Lung microvascular endothelial cell (primary cell): Measurements from ENCODE around the gene ACADVL. TPM values are rescaled to one million over a fixed set of nuclear protein-coding genes. Genes with fewer than 3 reads are reported as not detected.
A peak's percentile ranks its signal among the peaks of the same experiment; 100 is the strongest.
"Not testable (repeated sequence)": the region's sequence is repeated elsewhere in the genome, so short reads cannot be mapped to it uniquely, and the experiment has no call there.

Source experiments
- DNase-seq, 2 donors: peaks; one replicate each; pipeline versions ENCODE4 v3.0.0 to v3.0.0-alpha.2; 2010; ENCODE audit warnings: low read depth in 2 of 2
- total RNA-seq: library from RNA; depleted of rRNA; stranded (reverse); fragments of >200 nt; gene quantifications from 2 replicates; pipeline ENCODE4 v1.2.1, GENCODE V29; 2014

Gene ACADVL
- total RNA-seq = 205 and 242 TPM in 2 replicates

DNA sequence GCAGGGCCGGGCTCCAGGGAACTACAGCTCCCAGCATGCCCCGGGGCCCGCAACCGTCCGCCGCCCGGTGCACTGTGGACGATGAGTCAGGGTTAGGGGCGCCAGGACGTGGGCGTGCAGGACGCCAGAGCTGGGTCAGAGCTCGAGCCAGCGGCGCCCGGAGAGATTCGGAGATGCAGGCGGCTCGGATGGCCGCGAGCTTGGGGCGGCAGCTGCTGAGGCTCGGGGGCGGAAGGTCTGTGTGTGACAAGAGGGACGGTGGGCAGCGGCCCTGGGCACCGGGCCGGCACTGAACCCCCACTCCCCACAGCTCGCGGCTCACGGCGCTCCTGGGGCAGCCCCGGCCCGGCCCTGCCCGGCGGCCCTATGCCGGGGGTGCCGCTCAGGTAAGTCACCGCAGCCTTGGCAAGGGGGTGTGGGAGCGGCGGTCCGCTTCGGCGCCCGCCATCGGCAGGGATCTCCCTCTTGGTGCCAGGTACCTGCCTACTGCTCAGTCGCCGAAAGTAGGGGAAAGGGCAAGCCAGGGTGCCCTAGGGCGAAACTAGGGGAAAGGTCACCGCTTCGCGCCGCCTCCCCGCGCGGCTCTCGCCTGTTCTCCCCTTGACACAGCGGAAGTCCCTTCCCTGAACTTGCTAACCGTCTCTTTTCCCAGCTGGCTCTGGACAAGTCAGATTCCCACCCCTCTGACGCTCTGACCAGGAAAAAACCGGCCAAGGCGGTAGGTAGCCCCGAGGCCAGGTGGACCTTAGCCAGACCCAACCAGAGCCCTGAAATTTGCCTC is at the start of gene ACADVL, which contains the start of gene DLG4:
TSS of gene ACADVL (plus strand) at position 127 of the 781 bp plus-strand sequence. CDS start at position 174, 47 bp downstream.
TSS of gene DLG4 (minus strand) at position 25 of the 781 bp plus-strand sequence.
- peak; percentile 83 to 89 for DNase-seq

DNA sequence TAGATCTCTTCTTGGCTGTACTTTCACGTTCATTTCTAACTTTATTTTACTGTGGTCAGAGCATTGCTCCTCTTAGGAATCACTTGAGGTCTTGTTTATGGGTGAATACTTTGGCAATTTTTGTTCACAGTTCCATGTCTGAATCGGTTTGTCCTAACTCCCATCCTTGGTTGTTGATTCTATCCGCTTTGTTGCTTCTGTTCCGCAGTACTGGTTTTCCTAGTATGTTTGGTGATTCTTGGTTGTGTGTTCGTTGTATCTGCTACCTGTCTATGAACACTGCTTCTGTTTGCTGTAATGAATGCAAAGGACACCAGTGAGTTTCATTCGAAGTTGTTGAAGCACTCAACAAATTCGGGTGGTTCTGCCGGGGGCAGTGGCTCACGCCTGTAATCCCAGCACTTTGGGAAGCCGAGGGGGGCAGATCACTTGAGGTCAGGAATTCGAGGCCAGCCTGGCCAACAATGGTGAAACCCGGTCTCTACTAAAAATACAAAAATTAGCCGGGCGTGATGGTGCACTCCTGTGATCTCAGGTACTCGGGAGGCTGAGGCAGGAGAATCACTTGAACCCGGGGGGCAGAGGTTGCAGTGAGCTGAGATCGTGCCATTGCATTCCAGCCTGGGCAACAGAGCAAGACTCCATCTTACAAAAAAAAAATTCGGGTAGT is 47.1 kb upstream of the ACADVL start:
- not testable (repeated sequence) for DNase-seq

DNA sequence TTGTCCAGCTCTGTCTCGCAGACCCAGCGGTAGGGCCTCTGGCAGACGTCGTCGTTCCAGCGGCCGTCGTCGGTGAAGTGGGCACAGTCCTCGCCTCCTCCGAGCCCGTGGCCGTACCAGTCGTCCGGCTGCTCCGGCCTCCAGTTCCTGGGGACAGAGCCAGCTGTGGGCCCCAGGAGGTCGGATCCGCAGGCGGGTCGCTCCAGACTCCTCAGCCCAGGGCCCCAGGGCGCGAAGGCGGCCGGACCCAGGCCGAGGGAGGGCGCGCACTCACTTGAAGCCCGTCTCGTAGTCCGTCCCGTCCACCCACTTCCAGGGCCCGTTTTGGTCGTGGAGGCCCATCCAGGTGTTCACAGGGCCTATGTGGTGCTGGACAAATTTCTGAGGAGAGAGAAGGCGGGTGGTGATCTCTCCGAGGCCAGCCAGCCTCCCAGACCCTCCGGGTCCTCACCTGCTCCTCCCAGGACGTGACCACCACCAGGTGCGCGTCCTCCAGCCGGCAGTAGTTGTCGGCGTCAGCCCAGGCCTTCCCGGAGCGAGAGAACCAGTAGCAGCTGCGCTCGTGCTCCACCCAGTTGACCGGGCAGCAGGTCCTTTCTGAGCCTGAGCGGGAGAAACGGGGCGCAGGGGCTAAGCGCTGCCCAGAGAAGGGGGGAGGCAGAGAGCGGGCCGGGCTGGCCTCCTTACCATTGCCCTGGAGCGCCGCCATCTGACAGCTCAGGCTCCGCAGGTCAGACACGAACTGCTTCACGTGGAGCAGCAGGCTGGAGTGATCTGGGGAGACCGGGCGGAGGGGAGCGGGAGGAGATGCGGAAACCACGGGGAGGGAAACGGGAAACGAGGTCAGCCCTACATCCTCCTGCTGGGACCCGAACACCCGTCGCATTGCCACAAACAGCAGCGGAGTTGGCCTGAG is 45.8 kb upstream of the ACADVL start:
- DNase-seq = peak; percentile 82 to 84

DNA sequence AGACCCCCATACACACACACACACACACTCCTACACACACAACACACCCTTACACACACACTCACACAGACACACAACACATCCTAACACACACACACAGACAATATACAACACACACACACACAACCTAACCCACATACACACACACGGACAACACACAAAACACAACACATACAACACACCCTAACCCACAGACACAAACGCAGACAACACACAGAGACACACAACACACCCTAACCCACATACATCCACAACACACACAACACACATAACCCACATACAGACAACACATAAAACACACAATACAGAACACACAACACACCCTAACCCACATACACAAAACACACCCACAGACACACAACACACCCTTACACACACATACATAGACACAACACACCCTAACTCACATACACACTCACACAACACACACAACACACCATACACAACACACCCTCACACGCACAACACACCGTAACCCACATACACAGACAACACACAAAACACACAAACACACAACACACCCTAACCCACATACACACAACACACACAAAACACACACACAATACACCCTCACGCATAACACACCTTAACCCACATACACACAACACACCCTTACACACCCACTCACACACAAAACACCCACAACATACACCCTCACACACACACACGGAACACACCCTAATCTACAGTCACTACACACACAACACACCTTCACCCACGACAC is 45.0 kb upstream of the ACADVL start:
- no peak for DNase-seq

DNA sequence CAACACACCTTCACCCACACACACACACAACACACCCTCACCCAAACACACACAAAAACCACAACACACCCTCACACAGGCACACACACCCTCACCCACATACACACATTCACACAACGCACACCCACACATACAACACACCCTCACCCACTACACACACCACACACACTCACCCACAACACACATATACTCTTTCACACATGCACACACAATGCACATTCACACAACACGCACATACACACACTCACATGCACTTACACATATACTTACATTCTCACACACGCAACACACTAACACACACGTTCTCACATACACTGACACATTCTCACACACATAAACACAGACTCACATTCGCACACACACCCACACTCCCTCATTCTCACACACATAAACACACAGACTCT is 44.4 kb upstream of the ACADVL start:
- DNase-seq = no peak

DNA sequence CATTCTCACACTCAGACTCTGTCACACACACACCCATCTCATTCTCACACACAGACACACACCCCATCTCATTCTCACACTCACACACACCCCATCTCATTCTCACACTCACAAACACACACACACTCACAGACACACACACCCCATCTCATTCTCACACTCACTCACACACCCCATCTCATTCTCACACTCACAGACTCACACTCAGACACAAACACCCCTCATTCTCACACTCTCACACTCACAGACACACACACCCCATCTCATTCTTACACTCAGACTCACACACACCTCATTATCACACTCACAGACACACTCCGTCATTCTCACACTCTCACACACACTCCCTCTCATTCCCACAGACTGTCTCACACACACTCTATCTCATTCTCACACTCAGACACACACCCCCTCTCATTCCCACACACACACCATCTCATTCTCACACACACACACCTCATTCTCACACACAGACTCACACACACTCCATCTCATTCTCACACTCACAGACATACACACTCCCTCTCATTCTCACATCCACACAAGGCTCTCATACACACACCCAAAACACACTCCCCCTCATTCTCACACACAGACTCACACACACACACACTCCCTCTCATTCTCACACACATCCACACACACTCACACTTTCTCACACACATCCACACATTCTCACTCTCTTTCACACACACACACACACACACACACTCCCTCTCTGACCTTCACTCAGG is 43.5 kb upstream of the ACADVL start:
- no peak for DNase-seq

DNA sequence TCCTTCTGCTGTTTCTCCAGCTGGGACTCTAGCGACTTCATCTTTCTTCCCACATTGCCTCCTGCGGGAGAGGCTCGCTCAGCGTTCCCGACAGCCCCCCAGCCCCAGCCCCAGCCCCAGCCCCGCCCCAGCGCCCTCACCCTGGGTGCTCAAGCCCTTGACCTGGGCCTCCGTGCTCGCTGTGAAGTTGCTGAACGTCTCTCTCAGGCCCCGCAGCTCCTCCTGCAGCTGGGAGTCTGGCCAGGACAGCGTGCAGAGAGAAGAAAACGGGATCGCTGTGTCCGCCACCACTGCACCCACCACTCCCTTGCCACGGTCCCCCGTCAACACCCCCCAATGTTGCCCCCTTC is 42.9 kb upstream of the ACADVL start:
- no peak for DNase-seq

DNA sequence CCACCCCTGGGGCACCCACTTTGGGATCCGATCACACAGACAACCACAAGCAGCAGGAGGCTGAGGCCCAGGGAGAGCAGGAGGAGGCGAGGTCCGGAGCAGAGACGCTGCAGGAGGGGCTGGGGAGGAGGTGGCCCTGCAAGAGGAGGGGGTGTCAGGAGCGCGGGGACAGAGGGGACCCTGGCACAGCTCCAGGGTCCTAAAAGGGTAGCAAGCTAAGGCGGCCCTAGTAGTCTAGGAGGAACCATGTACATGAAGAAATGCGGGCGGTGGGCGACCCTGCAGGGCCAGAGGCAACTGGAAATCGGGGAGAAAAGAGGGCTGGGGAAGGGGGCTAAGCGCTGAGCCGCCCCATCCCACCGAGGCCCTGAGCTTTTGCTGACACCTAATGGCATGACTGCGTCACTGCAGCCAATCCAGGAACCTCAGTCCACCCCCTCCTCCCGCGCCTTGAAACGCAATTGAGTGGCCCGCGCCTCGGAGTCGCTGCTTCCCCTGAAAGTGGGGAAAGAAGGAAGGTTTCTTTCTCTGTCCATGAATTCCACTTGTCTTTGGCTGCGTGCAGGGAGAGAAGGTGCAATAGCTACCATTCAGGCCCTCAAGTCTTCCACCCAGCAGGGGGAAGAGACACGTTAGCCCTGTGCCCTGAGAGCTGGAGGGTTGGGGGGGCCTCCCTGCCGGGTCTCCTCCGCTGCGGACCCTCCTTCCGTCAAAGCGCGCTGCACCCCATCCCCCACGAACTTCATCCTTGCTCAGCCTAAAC is 42.4 kb upstream of the ACADVL start:
- DNase-seq = peak; percentile 65 to 77

DNA sequence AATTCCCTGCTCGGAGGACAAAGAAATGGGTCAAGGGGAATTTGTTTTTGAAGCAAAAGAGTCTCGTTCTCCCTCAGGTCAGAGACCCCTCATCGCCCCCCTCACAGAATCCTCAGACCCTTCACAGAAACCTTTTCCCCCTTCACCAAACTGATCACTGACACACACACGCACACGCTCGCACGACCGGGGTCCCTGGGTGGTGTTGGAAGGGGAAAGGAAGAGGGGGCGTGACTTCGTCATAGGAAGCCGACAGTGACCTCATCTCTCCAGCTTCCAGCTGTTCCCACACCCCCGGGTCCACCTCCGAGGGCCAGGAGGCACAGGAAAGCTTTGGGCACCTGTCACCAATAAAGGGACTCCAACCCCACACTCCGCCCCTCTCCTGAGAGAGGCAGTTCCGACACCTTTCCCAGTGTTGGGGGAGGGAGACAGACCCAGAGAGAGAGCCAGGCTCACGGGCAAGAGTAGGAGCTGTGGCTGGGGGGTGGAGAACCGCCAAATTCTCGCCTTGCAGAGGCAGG is 41.7 kb upstream of the ACADVL start:
- peak; percentile 48 to 74 for DNase-seq

DNA sequence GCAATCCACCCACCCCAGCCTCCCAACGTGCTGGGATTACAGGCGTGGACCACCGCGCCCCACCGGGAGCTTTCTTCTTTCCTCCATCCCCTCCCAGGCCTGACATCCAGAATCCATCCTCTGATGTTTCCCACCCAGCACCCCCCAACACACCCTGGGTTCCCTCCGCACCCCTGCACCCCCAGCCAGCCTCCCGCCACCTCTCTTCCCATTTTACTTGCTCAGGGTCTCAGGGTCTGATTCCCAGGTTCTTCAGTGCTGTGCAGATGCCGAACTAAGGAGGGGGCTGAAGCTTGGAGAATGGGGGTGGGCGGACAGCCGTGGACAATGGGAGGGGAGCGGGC is 40.8 kb upstream of the ACADVL start:
- no peak for DNase-seq

DNA sequence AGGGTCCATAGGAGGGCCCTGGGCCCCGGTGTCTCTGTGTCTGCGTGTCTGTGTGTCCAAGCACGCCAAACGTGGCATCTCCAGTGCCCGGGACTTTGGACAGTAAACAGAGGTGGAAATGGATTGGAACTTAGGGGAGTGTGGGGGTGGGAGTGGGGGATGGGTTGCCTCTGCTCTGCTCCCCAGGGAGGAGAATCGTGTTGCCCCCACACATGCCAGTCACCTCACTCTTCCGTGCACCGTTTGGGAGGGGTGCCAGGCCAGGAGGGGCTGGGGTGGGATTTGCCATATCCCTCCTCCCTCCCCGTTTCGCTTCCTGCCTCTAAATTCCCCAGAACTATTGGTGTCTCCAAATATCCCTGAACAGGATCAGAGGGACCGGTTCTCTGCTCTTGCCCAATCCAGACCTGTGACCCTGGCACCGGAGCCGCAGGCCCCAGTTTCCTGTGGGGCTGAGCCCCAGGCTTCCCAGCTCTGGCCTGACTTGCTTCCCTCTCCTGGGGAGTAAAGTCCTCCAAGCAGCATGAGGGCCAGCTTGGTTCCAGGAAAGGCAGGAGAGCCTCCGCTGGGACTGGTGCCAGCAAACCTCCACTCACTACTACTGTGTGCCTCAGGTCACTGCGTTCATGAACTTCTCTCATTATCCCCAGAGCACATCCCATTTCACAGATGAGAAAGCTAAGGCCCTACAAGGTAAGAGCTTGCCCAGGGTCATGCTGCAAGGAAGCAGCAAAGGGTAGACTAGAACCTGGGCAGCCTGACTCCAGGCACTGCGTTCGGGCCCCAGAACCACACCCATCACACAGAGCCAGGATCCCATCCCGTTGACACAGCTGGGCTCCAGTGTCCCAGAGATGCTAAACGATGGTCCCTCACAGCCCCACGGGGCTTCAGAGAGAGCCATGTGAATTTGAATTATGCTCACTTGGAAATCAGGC is 40.2 kb upstream of the ACADVL start, which contains the start of gene ASGR1:
TSS of gene ASGR1 (minus strand) at position 54 of the 938 bp plus-strand sequence. CDS start 807 bp downstream, outside the sequence.
- DNase-seq = no peak

DNA sequence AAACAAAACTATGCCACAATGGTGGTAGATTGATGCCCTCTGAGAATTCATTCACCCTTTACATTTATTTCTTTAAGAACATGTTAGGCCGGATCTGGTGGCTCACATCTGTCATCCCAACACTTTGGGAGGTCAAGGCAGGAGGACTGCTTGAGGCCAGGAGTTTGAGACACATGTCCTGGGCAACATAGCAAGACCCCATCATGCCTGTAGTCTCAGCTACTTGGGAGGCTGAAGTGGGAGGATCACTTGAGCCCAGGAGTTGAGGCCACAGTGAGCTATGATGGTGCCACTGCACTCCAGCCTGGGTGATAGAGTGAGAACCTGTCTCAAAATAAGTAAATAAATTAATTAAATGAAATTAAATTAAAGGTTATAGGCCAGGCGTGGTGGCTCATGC is 37.6 kb upstream of the ACADVL start:
- not testable (repeated sequence) for DNase-seq

DNA sequence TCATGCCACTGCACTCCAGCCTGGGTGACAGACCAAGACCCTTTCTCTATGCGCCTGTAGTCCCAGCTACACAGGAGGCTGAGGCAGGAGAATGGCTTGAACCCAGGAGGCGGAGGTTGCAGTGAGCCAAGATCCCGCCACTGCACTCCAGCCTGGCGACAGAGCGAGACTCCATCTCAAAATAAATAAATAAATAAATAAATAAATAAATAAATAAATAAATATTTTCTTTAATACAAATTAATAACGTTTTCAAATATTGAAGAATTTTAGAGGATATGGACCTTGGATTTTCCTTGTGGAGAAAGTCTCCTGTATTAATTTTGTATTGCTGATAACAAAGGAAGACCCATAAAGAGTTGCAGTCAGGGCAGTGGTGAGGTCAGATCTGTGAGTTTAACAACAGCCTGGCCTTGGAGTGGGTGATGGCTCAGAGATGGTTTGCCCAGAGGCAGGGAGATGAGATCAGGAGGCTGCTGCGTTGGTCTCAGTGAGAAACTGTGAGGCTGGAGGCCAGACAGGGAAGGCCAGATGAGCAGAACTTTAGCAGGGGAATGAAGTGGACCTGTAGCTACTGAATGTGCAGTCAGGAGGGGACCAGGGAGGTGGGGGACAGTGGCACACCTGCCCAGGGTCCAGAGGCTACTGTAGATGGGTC is 36.2 kb upstream of the ACADVL start:
- no peak for DNase-seq

DNA sequence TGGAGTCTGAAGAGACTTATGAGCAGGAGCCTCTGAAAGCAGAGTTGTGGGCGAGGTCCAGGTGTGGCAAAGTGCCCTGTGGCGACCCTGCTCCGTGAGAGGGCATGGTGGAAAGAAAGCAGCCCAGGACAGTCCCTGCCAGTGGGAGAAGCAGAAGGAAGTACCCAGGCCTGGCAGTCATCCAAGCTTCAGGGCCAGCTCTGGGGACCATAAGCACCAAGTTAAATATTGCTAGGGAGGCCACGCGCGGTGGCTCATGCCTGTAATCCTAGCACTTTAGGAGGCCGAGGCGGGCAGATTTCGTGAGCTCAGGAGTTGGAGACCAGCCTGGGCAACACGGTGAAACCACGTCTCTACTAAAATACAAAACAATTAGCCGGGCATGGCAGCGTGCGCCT is 35.6 kb upstream of the ACADVL start:
- DNase-seq = no peak

DNA sequence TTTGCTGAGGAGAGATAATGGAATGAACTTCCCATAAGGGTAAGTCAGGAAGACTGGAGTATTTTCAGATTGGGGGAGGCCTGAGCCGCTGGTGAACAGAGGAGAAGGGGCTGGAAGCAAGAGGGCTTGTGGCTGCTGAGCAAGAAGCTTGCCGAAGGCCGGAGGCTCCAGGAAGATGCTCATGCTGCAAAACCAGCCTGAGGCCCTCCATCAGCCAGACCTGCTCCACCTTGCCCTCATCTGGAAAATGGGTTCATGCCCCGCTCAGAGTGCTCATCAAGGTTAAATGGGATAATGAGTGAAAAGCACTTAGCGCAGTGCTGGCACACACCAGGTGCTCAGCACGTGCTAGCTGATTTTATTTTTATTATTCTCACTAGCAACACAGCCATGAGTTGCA is 35.1 kb upstream of the ACADVL start:
- DNase-seq = no peak

DNA sequence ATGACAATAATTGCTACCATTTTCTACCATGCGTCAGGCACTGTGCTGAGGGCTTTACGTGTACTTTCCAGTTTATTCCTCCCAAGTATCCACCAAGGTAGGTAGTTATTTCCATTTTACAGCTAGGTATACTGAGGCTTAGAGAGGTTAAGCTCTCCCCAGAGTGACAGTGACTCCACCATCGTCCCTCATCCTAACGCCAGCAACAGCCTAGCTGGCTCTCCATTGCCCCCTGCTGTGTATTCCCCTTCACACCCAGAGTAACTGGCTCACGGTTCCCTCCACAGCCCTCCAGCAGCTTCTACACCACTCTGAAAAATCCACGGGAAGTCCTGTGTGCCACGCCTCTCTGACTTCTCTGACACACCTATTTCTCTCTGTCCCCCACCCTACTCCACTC is 33.5 kb upstream of the ACADVL start:
- peak; percentile 25 to 39 for DNase-seq

DNA sequence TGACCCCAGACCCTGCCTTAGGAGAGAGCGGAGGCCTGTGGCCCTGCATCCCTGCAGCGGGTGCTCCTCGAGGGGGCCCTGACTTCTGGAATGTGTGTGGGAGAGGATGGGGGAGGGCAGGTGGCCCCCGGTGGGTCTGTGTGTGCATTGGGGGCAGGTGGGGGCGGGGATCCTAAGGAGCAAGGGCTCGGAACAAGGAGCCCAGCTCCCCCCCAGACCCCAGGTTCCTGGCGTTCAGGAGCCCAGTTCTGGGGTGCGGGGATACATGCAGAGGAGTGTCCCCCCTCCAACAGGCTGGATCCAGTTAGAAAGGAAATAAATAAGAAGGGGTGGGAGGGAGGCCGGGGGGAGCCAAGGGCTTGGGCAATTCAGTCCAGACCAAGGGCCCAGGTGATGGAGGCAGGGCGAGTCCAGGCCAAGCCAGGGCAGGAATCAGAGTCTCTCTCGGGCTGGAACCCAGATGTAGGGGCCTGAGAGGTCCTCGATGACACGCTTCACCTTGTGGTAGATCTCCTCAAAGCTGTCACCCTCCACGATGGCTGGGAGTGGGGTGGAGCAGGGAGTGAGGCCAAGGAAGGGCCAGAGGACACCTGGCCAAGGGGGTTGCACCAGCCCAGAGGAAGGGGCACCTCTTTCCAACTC is 29.3 kb upstream of the ACADVL start:
- no peak for DNase-seq
